GM12874 (cell line): Measurements from ENCODE around the gene TRIM56.

Source experiments
- TF ChIP-seq, protein P1 (sequence below): IDR thresholded peaks from 2 replicates; pipeline ENCODE4 v1.5.1; 2011; ENCODE audit warnings: low read depth, mild to moderate bottlenecking, control low read depth, low read length, moderate library complexity; ENCODE audit not compliant: insufficient read depth

Gene TRIM56

DNA sequence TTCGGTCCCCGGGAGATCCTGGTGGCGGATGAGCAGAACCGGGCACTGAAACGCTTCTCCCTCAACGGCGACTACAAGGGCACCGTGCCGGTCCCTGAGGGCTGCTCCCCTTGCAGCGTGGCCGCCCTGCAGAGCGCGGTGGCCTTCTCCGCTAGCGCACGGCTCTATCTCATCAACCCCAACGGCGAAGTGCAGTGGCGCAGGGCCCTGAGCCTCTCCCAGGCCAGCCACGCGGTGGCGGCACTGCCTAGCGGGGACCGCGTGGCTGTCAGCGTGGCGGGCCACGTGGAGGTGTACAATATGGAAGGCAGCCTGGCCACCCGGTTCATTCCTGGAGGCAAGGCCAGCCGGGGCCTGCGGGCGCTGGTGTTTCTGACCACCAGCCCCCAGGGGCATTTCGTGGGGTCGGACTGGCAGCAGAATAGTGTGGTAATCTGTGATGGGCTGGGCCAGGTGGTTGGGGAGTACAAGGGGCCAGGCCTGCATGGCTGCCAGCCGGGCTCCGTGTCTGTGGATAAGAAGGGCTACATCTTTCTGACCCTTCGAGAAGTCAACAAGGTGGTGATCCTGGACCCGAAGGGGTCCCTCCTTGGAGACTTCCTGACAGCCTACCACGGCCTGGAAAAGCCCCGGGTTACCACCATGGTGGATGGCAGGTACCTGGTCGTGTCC is 3.7 kb downstream of the TRIM56 start:
- TF ChIP-seq, protein P1, sequence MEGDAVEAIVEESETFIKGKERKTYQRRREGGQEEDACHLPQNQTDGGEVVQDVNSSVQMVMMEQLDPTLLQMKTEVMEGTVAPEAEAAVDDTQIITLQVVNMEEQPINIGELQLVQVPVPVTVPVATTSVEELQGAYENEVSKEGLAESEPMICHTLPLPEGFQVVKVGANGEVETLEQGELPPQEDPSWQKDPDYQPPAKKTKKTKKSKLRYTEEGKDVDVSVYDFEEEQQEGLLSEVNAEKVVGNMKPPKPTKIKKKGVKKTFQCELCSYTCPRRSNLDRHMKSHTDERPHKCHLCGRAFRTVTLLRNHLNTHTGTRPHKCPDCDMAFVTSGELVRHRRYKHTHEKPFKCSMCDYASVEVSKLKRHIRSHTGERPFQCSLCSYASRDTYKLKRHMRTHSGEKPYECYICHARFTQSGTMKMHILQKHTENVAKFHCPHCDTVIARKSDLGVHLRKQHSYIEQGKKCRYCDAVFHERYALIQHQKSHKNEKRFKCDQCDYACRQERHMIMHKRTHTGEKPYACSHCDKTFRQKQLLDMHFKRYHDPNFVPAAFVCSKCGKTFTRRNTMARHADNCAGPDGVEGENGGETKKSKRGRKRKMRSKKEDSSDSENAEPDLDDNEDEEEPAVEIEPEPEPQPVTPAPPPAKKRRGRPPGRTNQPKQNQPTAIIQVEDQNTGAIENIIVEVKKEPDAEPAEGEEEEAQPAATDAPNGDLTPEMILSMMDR = no peak

- TF ChIP-seq, protein P1 = no peak
Measured at GRCh38 chr7:101089876-101090275, 4.6 kb downstream of the TRIM56 start.

GRCh38 chr7:101093906-101094305 is 8.6 kb downstream of the TRIM56 start:
- TF ChIP-seq, protein P1 = no peak

- TF ChIP-seq, protein P1 = no peak
Measured at GRCh38 chr7:101094376-101094775, 9.1 kb downstream of the TRIM56 start.

- TF ChIP-seq, protein P1 = peak; percentile 68
Measured at GRCh38 chr7:101094791-101095375, 9.6 kb downstream of the TRIM56 start.

DNA sequence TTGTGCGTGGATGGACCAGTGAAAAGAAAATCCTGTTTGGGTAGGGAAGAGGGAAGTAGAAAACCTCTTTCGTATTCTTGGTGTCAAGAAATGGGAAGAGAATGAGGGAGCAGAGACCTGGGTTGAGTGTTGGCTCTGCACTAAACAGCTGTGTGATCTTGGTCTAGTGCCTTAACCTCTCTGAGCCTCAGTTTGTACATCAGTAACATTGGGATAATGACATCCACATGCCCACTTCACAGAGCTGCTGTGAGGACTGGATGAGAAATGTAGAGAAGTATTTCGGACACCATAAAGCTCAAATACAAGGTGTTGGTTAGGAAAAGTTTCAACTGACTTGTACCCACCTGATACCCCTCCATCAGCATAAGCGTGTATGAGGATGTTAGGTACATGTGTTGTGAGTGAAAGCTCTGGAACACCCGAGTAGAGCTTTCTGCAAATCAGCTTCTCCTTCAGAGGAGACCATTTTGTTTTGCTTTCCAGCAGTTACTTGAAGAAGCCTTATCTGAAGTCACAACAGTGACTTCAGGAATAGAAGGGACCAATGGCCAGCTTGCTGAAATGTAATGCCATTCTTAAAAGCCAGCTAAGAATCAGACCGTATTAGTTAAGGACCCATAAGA is 11.2 kb downstream of the TRIM56 start:
- TF ChIP-seq, protein P1 = no peak

DNA sequence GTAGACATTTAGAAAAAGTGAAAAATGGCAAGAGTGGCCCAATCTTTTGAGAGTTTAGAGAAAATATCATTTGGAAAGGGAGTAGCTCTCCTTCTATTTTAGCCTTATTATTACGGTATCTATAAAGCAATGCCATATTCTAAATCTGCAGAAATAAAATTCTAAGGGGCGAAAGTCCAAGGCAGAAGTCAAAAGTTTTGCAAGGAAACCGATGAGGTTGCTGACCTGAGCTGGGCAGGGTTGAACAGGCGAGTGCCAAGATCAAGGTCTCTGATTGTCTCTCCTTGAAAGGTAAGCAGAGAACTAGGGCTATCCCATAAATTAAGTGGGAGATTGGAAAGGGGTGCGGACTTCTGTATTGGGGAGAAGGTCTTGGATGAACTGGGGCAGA is 11.7 kb downstream of the TRIM56 start:
- TF ChIP-seq, protein P1 = no peak
